Measurements from ENCODE around the gene F3. TPM values are rescaled to one million over a fixed set of nuclear protein-coding genes. Genes with fewer than 3 reads are reported as not detected.

F3 gene
- total and polyA plus RNA-seq, 12 donors = 11.8 to 50.9 (median 23.9) TPM

GRCh38 chr1:94551449-94551848, 9.9 kb upstream of the F3 start:
- Histone ChIP-seq H3K4me1 (replicated peaks in 1 of 2) (peaks cover 0 to 8% of the 10 kb centered on the region in 2 donors), H3K9me3 (replicated peaks in 1 of 3) (no peaks in the 10 kb centered on the region), H3K36me3 (replicated peaks in 1 of 2) (no peaks in the 10 kb centered on the region), H3K4me3 (no peak overlapping the region), H3K27me3 (no peaks in the 10 kb centered on the region), H3K27ac (peak overlapping the region in 2 of 5 donors; percentile 18 to 56)
- TF ChIP-seq CTCF (IDR thresholded peaks at IDR 0.05) (no peak), POLR2A (IDR thresholded peaks at IDR 0.05) (no peak)
- intact Hi-C loops (cut with DNase I) = no loop called here
- 88 to 95% (median 93%) methylated on average over 7 of the region's 7 CpGs for WGBS, 4 donors
- DNase-seq = no peak

GRCh38 chr1:94550800-94551241, 9.3 kb upstream of the F3 start:
- Histone ChIP-seq H3K36me3 (replicated peaks in 1 of 2) (no peaks in the 10 kb centered on the region), H3K4me3 (no peak overlapping the region), H3K27me3 (no peaks in the 10 kb centered on the region), H3K4me1 (replicated peaks in 1 of 2) (peaks cover 0 to 8% of the 10 kb centered on the region in 2 donors), H3K9me3 (replicated peaks in 1 of 3) (no peaks in the 10 kb centered on the region), H3K27ac (peak overlapping the region in 1 of 5 donors; percentile 18)
- intact Hi-C loops (cut with DNase I) = no loop called here
- DNase-seq = no peak
- no peak for TF ChIP-seq POLR2A (IDR thresholded peaks at IDR 0.05)
- no peak for TF ChIP-seq CTCF (IDR thresholded peaks at IDR 0.05)
- 80 to 84% (median 83%) methylated on average over 5 of the region's 5 CpGs for WGBS, 4 donors

GRCh38 chr1:94550396-94550795, 8.8 kb upstream of the F3 start:
- Histone ChIP-seq H3K9me3 (replicated peaks in 1 of 3) (no peaks in the 10 kb centered on the region), H3K27ac (peak overlapping the region in 1 of 5 donors; percentile 18), H3K36me3 (replicated peaks in 1 of 2) (no peaks in the 10 kb centered on the region), H3K4me3 (no peak overlapping the region), H3K4me1 (replicated peaks in 1 of 2) (peaks cover 0 to 12% of the 10 kb centered on the region in 2 donors), H3K27me3 (no peaks in the 10 kb centered on the region)
- DNase-seq = no peak
- intact Hi-C loops (cut with DNase I) = no loop called here
- TF ChIP-seq CTCF (IDR thresholded peaks at IDR 0.05) (no peak), POLR2A (IDR thresholded peaks at IDR 0.05) (no peak)
- 82 to 86% (median 83%) methylated on average over 6 of the region's 6 CpGs for WGBS, 4 donors

GRCh38 chr1:94549706-94550105, 8.1 kb upstream of the F3 start:
- 68 to 78% (median 73%) methylated on average over 5 of the region's 5 CpGs for whole genome bisulfite sequencing, 4 donors
- intact Hi-C loops (cut with DNase I) = no loop called here

More at GRCh38 chr1:94549706-94550105, 8.1 kb upstream of the F3 start:
- no peak for DNase-seq
- no peaks in the 10 kb centered on the region for H3K36me3 ChIP-seq (replicated peaks in 1 of 2)
- TF ChIP-seq POLR2A (IDR thresholded peaks at IDR 0.05) (no peak), CTCF (IDR thresholded peaks at IDR 0.05) (no peak)
- no peak overlapping the region for H3K27ac ChIP-seq
- no peak overlapping the region for H3K4me3 ChIP-seq
- H3K9me3 ChIP-seq (replicated peaks in 1 of 3) = no peaks in the 10 kb centered on the region
- H3K27me3 ChIP-seq = no peaks in the 10 kb centered on the region
- peaks cover 7 to 18% of the 10 kb centered on the region in 2 donors for H3K4me1 ChIP-seq (replicated peaks in 1 of 2)

Data from adrenal gland (tissue), 12 donors.